ENCODE measurements around the gene UBC.
"Not testable (repeated sequence)": the region's sequence is repeated elsewhere in the genome, so short reads cannot be mapped to it uniquely, and the experiment has no call there.

The UBC gene

DNA sequence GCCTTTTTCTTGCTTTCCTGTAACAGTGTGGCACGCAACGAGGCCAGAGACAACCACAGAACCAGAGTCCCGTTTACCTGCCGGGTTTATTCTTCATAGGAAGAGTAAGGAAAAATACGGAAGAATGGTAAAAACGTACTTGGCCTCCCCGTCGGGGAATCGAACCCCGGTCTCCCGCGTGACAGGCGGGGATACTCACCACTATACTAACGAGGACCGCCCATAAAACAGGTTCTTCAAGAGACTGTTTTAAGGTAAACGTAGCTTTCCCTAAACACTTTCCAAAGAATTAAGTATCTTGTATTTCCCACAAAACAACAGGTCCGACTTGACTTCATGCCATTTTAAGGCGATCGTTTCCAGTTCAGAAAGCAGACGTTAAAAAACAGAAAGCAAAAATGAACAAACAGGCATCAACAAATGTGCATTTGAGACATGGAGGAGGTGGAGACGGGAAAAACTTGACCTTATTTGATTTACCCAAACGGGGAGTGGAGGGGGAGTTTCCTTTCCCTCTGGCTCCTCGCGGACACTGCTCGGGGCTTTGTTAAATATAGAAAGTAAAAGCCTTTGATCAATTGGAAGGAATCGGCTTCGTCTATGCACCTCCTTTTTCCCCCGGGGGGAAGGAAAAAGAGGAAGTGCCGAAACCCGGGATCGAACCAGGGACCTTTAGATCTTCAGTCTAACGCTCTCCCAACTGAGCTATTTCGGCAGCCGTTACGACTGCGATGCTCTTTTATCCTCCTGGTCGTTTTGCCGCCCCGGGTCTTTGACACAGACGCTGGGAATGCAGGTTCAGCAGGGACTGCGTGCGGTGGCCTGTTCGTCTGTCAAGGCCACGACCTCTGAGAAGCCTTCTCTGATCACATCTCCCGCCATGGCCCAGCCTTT lies 13.0 kb upstream of the UBC start:
- TF ChIP-seq ZNF274 (IDR thresholded peaks at IDR 0.05; ENCODE audit: low read depth, low read length), result no peak
- H3K4me3 ChIP-seq (ENCODE audit: low read length), result peak overlapping the region; percentile 98

DNA sequence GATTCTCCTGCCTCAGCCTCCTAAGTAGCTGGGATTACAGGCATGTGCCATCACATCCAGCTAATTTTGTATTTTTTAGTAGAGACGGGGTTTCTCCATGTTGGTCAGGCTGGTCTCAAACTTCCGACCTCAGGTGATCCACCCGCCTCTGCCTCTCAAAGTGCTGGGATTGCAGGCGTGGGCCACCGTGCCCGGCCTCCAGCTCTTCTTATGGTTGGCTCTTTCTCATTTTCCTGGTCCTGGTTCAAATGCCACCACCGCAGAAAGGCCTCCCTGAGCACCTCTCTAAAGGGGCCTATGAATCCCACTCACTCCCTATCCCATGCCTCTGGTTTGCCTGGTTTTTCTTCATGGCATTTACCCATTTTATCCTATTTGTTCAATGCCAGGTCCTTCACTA lies 11.3 kb upstream of the UBC start:
- H3K4me3 ChIP-seq (ENCODE audit: low read length), result not testable (repeated sequence)

GRCh38 chr12:124925117-124925516 lies 10.7 kb upstream of the UBC start:
- no peak overlapping the region for H3K4me3 ChIP-seq (ENCODE audit: low read length)
- no peak for TF ChIP-seq ZNF274 (IDR thresholded peaks at IDR 0.05; ENCODE audit: low read depth, low read length)

GRCh38 chr12:124923905-124924734 lies 9.7 kb upstream of the UBC start:
- no peak for TF ChIP-seq ZNF274 (IDR thresholded peaks at IDR 0.05; ENCODE audit: low read depth, low read length)

DNA sequence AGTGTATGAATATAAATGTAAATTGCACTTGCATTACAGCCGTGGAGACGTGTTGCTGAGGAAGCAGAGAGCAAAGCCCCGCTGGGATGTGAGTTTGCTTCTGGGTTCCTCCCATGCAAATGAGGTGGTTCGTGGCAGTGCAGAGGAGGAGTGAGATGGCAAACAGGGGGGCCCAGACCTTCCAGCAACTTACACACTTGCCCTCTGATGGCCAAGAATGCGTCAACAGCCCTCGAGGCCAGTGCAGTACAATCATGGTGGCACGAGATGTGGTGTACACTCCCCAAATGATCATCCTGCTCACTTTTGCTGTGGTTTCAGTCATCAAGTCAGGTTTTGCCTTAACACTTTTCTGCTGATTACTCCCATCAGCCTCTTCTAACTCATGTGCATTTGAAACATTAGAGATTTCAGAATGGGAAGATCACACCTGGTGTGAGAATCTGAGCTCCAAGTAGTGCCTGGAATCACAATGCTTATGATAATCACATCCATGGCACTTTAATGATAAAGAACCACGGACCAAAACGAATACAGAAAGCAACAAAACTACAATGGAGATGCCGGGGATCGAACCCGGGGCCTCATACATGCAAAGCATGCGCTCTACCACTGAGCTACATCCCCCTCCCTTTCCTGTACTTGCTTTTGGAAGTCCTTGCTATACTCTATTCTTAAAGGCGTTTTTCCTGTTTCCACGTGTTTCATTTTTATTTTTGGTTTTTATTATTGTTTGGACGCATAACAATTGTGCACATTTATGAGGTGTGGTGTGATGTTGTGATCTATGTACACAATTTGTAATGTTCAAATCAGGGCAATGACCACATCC lies 7.0 kb upstream of the UBC start:
- peak overlapping the region; percentile 48 for H3K4me3 ChIP-seq (ENCODE audit: low read length)
- TF ChIP-seq ZNF274 (IDR thresholded peaks at IDR 0.05; ENCODE audit: low read depth, low read length), result no peak

More at GRCh38 chr12:124923905-124924734, 9.7 kb upstream of the UBC start:
- no peak overlapping the region for H3K4me3 ChIP-seq (ENCODE audit: low read length)

DNA sequence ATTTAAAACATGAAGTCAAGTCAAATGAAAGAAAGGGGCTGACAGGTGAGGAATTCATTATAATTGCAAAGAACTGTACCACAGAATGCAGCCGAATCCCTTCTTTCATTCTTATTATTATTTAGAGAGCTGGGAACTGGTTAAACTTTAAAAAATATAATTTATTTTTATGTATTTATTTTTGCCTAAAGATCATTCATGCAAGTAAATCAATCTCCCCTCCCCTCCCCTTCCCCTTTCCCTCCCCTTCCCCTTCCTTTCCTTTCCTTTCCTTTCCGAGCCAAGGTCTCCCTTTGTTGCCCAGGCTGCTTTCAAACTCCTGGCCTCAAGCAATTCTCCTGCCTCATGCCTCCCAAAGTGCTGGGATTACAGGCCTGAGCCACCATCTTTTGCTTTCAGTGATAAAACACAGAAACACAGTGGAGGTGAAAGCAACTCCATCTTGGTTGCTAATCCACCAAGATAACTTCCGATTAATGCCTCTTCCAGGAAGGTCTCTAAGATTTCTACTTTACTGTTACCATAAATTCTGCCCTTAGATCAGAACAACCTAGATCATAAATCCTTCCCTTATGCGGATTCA lies 6.0 kb upstream of the UBC start:
- H3K4me3 ChIP-seq (ENCODE audit: low read length), result peak overlapping the region; percentile 48; the same call in 1 of the 2 replicates
- no peak for TF ChIP-seq ZNF274 (IDR thresholded peaks at IDR 0.05; ENCODE audit: low read depth, low read length)

- no peak for TF ChIP-seq ZNF274 (IDR thresholded peaks at IDR 0.05; ENCODE audit: low read depth, low read length)
- peak overlapping the region; percentile 33; the same call in 1 of the 2 replicates for H3K4me3 ChIP-seq (ENCODE audit: low read length)
Observed at GRCh38 chr12:124919521-124920352, 5.3 kb upstream of the UBC start.

DNA sequence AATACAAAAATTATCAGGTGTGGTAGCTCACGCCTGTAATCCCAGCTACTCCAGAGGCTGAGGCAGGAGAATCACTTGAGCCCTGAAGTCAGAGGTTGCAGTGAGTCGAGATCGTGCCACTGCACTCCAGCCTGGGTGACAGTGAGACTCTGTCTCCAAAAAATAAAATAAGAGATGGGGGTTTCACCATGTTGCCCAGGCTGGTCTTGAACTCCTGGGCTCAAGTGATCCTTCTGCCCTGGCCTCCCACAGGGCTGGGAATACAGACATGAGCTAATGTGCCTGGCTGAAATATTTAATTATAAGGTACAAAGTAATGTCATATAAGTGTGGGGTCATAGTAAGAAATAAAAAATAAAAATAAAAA lies 4.2 kb upstream of the UBC start:
- peak overlapping the region; percentile 40; the same call in 1 of the 2 replicates for H3K4me3 ChIP-seq (ENCODE audit: low read length)

GRCh38 chr12:124917841-124918621 lies 3.6 kb upstream of the UBC start:
- no peak for TF ChIP-seq ZNF274 (IDR thresholded peaks at IDR 0.05; ENCODE audit: low read depth, low read length)

GRCh38 chr12:124917135-124917840 lies 2.8 kb upstream of the UBC start:
- peak overlapping the region; percentile 60; the same call in 1 of the 2 replicates for H3K4me3 ChIP-seq (ENCODE audit: low read length)
- no peak for TF ChIP-seq ZNF274 (IDR thresholded peaks at IDR 0.05; ENCODE audit: low read depth, low read length)

More at GRCh38 chr12:124917841-124918621, 3.6 kb upstream of the UBC start:
- H3K4me3 ChIP-seq (ENCODE audit: low read length), result peak overlapping the region; percentile 40; the same call in 1 of the 2 replicates

- H3K4me3 ChIP-seq (ENCODE audit: low read length), result peak overlapping the region; percentile 60
- TF ChIP-seq ZNF274 (IDR thresholded peaks at IDR 0.05; ENCODE audit: low read depth, low read length), result no peak
Observed at GRCh38 chr12:124916374-124917134, 2.1 kb upstream of the UBC start.
